ENCODE results near the gene KCNIP4.

The KCNIP4 gene

DNA sequence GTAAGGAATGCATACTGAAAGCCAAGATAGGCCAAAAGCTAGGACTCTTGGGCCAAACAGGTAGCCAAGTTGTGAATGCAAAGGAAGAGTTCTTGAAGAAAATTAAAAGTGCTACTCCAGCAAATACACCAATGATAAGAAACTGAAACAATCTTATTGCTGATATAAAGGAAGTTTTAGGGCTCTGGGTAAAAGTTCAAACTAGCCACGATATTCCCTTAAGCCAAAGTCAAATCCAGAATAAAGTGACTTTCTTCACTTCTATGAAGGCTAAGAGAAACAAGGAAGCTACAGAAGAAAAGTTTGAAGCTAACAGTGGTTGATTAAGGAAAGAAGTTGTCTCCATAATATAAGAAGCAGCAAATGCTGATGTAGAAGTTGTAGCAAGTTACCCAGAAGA lies 850.7 kb downstream of the KCNIP4 start:
- no peak for FAIRE-seq
- DNase-seq (ENCODE audit: low spot score) = no peak

DNA sequence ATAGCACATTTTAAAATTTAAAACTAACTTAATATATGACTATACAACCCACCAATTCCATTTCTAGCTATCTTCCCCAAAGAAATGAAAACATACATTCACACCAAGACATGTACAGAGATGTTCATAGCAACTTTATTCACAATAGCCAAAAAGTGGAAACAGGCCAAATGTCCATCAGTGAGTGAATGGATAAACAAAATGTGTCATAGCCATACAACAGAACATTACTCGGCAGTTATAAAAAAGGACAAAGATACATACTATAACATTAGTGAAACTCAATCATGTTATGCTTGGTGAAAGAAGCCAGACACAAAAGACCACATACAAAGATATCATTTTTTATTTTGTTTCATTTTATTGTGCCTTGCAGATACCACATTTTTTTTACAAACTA lies 851.5 kb downstream of the KCNIP4 start:
- no peak for FAIRE-seq
- no peak for DNase-seq (ENCODE audit: low spot score)

DNA sequence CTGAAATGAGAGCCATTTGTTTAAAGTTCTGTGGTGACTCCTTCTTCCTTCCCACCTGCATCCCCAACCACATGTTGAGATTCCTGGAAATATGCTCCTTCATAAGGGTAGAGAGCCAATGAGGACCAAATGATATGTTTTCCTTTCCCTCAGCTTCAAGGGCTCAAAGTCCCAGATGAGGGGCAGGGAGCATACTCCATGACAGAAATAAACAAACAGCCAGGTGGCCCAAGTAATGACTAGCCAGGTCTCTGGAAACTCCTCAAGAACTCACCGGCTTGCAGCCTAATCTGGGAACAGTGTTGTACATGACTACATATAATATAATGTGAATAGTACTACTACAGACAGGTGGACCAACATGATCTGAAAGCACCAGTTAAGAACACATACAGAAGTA lies 856.0 kb downstream of the KCNIP4 start:
- no peak for FAIRE-seq
- no peak for DNase-seq (ENCODE audit: low spot score)

DNA sequence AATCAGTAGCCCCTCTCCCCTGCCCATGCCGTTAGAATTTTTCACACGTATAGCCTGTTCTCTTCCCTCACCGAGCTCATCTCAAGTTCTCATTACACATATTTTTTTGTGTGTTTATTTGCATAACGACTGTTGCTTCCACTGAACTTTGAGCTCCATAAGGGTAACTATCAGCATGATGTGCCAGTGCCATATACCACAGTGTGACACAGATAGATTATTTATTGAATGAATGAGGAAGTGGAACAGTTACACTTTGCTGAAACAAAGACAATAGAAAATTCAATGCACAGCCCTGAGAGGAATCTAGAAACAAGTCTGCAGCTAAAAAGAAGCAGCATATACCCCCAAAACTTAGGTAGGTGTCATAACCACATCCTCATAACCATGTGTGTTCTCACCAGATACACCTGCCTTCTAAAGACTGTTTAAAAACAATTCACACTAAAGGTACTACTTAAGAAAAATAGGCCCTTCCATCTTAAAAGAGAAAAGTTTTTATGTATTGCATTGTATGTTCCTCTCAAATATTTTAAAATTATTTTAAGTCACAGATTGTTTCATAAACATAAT lies 858.4 kb downstream of the KCNIP4 start:
- no peak for FAIRE-seq
- no peak for DNase-seq (ENCODE audit: low spot score)

DNA sequence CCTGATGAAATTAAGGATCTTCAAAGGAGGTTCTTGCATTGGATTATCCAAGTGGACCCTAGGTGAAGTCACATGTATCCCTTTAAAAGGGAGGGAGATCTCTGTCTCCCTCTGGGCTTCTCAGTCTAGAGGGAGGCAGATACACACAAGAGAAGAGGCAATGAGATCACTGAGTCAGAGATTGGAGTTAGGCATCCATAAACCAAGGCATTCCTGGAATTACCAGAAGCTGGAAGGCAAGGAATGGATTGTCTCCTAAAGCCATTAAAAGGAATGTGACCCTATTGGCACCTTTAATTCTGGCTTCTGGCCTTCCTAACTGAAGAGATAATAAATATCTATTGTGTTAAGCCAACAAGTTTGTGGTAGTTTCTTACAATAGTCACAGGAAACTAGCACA lies 865.2 kb downstream of the KCNIP4 start:
- DNase-seq (ENCODE audit: low spot score) = no peak
- FAIRE-seq = no peak

DNA sequence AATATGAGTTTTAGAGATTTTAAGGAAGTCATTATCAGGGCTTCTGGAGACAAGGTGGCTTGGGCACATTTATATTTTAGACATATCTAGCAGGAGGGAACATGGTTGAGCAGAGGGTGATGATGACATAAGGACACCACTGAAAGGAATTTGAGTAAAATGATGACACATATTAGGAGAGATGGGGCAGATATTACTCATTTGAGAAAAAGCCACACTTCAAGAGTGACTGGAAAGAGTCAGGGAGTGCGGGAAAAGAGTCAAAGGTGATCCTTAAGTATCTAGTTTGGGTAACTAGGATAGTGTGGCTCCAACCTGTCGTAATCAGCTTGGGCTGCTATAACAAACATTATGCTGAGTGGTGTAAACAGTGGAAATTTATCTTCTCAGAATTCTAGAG lies 870.6 kb downstream of the KCNIP4 start:
- FAIRE-seq (no peak), DNase-seq (ENCODE audit: low spot score) (no peak)

DNA sequence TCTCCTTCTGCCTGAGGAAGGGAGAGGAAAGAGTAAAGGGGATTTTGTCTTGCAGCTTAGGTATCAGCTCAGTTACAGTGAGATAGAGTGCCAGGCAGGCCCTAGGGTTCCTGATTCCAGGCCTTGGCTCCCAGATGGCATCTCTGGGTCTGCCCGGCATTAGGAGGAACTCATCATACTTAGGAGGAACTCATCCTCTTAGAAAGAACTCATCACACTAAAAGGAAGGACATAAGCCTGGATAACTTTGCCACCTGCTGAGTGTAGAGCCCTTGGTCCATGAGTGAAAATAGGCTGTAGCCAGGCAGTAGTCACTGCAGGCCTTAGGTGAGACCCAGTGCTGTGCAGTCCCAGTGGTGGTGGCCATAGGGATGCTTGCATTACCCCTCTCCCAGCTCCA lies 881.2 kb downstream of the KCNIP4 start:
- FAIRE-seq (no peak), DNase-seq (ENCODE audit: low spot score) (no peak)

DNA sequence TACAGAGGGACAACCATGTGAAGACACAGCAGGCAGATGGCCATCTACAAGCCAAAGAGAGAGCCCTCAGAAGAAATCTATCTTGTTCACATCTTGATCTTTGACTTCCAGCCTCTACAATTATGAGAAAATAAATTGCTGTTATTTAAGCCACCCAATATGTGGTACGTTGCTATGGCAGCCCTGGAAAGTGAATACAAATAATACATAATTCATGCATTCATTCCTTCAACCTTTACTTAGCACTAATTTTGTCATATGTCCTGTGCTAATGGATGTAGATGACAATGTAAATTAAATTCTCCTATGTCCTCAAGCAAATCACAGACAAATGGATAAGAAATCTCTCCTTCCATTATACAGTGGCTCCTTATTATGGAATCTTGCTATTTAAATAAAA lies 886.7 kb downstream of the KCNIP4 start:
- DNase-seq (ENCODE audit: low spot score) = no peak
- FAIRE-seq = no peak

DNA sequence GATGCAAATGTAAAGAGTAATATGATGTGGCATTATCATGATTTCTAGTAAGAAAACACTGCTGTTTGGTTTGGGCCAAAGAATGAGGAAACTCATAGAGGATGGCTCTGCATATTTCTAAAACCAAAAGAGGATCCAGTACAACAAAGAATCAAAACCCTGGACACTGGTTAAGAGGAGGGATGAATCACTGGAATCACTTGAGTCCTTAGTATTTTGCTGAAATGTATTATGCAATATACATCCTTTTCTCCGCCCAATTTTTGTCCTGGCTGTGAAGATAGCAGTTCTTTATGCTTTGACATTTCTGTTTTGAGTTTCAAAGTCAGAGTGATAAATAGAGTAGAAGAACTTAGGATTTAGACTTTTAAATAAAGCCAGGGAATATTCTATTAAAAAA lies 902.4 kb downstream of the KCNIP4 start:
- no peak for FAIRE-seq
- DNase-seq (ENCODE audit: low spot score) = no peak

DNA sequence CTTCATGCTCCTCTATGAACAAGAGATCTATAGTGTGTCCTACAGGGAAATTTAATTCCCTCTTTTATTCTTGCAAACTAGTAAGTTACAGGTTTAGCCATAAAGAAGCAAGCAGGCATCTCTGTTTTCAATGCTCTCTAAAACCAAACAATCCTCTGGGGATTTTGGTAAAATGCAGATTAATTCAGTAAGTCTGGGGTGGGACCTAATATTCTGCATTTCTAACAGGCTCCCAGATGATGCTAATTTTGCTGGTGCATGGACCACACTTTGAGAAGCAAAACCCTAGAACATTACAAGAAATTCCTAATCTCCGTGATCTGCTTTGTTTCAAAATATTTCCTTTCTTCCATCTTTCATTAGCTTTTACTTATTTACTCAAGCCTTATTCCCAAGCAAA lies 903.5 kb downstream of the KCNIP4 start:
- DNase-seq (ENCODE audit: low spot score) = no peak

DNA sequence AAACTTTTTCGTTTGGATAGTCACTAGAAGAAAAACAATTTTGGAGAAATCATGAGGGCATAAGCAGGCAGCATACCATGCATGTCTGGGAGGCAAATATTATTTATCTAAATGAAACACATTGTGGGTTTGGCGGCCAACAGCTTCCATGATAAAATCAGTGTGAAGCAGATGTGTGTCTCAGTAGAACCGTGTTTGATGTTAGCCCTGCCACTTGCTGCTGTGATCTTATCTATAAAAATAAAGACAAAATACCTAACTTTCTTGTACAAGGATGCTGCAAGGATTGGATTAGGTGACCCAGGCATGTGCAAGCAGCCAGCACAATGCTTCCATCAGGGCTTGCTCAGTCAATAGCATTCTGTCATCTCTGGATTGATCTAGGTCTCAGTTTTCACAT lies 906.9 kb downstream of the KCNIP4 start:
- DNase-seq (ENCODE audit: low spot score) = no peak
- FAIRE-seq = no peak

More for the DNA sequence above, 903.5 kb downstream of the KCNIP4 start:
- no peak for FAIRE-seq

DNA sequence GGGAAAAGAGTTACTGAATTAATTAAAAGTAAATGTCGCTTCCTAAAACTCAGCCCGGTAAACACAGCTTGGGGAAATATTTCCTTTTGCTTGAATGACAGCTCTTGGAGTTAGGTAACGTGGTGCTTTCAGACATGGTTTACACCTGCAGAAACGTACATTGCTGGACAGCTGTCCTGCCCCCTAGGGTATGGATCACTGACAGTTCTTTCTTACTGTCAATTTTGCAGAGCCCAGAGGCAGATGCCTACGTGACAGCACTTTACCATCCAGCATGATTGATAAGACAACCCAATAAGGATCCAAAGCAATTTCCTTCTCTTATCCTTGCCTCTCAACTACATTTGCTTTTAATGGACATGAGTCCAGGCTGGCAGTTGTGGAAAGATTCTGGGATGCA lies 913.8 kb downstream of the KCNIP4 start:
- FAIRE-seq (no peak), DNase-seq (ENCODE audit: low spot score) (no peak)

DNA sequence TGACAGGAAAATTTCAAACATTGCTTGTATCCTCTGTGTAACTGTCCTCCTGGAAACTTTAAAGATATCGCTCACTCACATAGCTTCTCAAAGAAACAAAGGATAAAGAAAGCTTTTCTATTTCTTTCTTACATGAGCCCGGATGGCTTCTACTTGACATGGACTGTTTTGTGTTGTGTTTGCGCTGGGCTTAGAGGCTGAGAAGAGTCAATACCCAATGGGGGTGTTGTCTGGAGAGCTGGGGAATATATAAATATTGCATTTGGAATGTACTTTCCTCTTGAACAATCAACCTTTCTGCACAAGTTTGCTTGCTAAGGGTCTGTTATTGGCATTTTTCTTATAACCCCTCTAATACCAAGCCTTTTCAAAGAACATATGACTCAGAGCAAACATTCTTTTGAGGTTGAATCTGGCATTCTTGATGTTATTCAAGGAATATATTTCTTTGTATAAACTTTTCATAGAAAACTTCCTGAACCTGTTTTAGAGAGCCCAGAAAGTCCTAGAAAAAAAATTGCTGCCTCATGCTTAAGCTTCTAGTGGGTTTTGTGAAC lies 916.4 kb downstream of the KCNIP4 start:
- FAIRE-seq = no peak
- DNase-seq (ENCODE audit: low spot score) = no peak

DNA sequence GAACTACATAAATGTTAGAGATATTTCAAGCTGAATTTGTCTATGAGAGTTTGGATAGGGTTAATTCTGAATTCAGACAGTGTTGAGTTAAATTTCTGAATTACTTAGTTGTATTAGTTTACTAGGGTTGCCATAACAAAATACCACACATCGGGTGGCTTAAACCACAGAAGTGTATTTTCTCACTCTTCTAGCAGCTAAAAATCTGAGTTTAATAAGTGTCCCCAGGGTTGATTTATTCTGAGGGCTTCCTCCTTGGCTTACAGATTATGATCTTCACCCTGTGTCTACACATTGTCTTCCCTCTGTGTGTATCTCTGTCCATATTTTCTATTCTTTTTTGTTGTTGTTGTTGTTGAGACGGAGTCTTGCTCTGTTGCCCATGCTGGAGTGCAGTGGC lies 929.8 kb downstream of the KCNIP4 start:
- FAIRE-seq (no peak), DNase-seq (ENCODE audit: low spot score) (no peak)

DNA sequence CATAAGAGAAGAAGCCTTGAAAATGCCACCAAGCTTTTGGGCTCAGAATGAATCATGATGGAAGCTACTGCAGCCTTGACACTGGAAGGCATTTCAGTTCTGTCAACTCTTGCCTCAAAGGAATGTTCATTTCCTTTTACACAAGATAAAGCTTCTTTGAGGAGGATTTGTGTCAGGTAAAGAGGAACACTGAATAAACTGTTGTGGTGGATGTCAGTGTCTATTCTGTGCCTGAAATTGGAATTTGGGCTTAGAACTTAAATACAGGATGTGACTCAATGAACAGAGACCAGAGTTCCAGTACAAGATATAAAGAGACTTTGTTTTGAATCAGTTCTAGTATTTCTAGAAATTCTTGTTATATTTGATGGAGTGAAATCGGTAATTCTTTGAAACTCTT lies 935.1 kb downstream of the KCNIP4 start:
- FAIRE-seq (no peak), DNase-seq (ENCODE audit: low spot score) (no peak)

DNA sequence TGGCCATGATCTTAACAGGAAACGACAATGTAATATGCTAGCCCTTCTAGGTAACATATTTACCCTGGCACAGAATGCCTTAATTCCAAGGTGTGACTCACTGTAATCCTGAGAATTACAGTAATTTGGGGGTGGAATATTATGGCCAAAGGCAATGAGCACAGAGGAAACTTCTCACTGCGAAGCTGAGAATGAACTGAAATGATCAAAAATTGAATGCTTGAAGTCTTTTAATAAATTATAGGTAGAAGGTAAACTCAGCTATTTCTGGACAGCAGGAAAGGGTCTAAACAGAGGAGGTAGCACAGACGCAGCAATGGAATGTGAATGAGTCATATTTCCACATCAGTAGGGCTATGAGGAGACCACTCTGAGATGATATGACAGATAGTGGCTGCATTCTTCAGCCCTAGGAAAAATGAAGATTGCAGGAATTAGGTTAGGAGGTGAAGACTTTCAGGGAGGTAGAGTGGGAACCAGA lies 935.7 kb downstream of the KCNIP4 start:
- FAIRE-seq (no peak), DNase-seq (ENCODE audit: low spot score) (peak; percentile 30)

DNA sequence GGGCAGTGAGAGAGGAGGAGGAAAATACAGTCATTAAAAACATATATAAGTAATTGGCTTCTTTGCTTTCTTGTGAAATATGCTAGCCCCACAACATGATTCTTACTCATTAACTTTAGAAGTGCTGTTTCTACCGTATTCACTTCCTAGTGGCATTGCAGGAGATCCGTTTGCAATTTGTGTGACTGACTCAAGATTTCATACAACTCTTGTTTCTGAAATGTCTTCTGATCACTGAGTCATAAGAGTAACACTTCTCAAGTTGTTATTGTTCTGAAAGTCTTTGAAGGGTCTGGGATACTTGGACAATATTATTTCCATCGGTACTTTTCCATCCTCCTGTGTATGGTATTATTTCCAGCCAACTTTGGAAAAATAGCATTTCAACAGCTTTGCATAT lies 937.5 kb downstream of the KCNIP4 start:
- FAIRE-seq = no peak

DNA sequence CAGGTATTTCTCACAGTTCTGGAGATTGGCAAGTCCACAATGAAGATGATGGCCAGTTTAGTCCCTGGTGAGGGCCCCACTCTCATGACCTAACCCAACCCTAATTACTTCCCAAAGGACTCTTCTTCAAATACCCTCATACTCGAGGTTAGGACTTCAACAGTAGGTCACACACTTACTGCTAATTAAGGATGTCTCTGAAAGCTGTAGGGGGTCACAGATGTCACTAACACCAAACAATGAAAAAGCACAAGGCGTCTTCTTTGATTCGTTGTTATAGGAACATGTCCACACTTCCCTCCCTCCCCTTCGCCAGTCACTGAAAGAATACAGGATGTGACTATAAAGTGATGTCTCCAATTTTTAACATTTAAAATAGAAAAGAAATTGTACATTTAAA lies 938.6 kb downstream of the KCNIP4 start:
- no peak for DNase-seq (ENCODE audit: low spot score)
- no peak for FAIRE-seq

More for the DNA sequence above, 937.5 kb downstream of the KCNIP4 start:
- no peak for DNase-seq (ENCODE audit: low spot score)

DNA sequence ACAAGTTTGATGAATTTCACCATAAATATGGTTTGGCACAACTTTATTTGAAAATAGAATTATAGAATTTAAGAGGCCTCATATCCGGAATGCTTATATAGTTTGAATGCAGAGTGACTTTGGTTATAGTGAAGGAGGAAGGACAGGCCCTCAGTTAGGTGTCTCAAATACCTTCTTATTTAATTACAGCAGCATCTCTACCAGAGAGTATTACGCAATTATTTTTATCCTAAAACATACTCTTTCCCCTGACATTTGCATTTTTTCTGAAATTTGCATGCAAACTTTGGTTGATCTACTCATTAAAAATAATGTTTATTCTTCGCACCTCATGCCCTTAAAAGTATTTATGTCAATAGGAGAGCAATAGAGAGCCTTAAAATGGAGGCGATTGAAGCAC lies 942.9 kb downstream of the KCNIP4 start:
- no peak for FAIRE-seq

DNA sequence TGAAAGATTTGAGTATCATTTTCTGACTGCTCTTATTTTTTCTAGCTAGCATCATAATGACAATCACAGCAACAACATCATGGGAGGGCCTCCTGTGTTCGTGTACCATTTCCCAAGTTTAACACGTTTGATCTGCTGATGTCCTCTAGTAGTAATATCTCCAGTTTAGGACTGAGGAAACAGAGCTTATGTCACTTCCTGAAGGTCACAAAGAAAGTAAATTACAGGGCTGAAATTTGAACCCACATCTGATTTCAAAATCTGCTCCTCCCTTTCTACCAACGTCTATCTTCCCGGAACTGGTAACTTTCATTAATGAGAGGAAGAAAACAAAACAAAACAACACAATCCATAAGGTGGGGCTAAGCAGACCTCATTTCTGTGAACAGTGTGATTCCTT lies 945.6 kb downstream of the KCNIP4 start:
- FAIRE-seq (no peak), DNase-seq (ENCODE audit: low spot score) (no peak)

More for the DNA sequence above, 942.9 kb downstream of the KCNIP4 start:
- no peak for DNase-seq (ENCODE audit: low spot score)

DNA sequence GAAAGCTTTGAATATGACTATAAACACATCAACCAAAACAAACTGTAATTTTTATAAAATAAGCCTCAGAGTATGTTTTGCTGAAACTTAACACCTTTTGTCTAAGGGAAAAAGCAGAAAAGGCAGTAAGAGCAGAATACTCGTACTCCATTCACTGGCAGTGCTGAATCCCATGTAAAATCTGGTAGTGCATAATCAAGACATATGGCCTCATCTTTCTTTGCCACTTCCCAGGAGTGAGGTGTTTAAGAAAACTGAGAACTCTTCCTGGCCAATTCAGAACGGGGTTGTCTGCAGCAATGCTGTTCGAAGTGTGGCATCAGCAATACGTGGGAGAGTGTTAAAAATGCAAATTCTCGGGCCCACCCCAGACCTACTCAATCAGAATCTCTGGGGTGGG lies 946.3 kb downstream of the KCNIP4 start:
- DNase-seq (ENCODE audit: low spot score) (no peak), FAIRE-seq (no peak)

DNA sequence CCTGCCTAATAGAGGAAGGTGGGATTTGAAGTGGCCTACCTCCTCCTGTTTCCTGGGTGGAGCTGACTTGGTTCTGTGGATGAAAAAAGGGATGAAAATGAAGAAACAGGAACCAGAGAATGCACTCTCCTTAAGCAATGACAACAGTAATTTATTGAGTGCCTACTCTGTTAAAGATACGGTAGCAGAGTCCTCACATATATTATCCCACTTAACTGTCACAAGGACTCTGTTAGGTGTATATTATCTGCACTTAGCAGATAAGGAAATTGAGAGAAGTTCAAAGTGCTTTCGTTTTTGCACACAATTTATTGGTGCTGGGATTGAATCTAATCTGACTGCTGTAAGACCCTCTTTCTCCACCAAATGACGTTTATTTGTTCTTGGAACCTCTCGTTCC lies 947.1 kb downstream of the KCNIP4 start:
- FAIRE-seq (no peak), DNase-seq (ENCODE audit: low spot score) (no peak)

DNA sequence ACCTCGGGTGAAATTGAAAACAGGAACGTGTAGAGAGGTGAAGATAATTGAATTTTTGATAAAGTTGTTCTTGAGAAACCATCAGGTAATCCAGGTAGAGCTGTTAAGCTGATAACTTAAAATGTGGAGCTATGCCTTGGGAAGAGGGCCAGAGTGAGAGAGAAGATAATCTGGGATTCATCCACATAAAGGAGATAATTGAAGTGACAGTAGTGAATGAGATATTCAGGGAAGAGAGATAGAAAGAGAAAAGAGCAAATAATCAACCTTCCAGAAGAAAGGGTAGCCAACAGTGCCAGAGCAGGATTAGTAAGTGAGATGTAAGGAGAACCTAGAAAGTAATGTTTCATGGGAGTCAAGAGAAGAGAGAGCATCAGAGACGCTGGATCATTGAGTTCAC lies 950.7 kb downstream of the KCNIP4 start:
- no peak for FAIRE-seq
- DNase-seq (ENCODE audit: low spot score) = no peak

DNA sequence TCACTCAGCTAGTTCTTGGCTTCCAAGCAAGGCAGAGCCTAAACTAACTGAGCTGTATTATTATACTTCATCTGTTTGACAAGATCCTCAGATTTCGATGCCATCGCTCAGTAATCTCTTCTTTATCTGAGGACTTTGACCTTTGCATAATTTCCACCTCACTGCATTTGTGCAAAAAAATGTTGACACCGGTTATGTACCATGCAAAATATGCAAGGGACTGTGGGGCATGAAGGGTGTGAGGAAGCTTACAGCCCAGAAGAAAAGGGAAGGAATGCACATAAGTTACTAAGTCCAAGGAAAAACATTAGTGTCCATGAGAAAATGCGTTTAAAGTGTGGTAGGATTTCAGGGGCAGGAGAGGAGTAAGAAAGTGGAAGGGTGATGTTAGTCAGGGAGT lies 953.0 kb downstream of the KCNIP4 start:
- FAIRE-seq (no peak), DNase-seq (ENCODE audit: low spot score) (no peak)

Measured in urothelium cell line (cell line).